Right lobe of liver (tissue), 4 donors: ENCODE measurements around the gene PNKP.

Experiments
- POLR2A ChIP-seq: fragments of 450-650 bp; IDR thresholded peaks from one replicate; pipeline ENCODE4 v1.6.1; 2017; ENCODE audit warnings: antibody characterized with exemption, mild to moderate bottlenecking
- TF ChIP-seq, protein P1 (sequence below), 4 donors: fragments of 200-600 bp in 3 of 4; fragments of 450-650 bp in 1 of 4; IDR thresholded peaks; one replicate each; pipeline versions ENCODE4 v1.5.1 to v1.8.0; 2016 to 2022; ENCODE audit warnings: antibody characterized with exemption in 4 of 4, mild to moderate bottlenecking in 2 of 4
- donor health status: DM: no; HTN: no; CAD: no.
- donor health status: DM: no; HTN: no; CAD: no.
- donor health status: DM: no; HTN: yes; CAD: no.

DNA sequence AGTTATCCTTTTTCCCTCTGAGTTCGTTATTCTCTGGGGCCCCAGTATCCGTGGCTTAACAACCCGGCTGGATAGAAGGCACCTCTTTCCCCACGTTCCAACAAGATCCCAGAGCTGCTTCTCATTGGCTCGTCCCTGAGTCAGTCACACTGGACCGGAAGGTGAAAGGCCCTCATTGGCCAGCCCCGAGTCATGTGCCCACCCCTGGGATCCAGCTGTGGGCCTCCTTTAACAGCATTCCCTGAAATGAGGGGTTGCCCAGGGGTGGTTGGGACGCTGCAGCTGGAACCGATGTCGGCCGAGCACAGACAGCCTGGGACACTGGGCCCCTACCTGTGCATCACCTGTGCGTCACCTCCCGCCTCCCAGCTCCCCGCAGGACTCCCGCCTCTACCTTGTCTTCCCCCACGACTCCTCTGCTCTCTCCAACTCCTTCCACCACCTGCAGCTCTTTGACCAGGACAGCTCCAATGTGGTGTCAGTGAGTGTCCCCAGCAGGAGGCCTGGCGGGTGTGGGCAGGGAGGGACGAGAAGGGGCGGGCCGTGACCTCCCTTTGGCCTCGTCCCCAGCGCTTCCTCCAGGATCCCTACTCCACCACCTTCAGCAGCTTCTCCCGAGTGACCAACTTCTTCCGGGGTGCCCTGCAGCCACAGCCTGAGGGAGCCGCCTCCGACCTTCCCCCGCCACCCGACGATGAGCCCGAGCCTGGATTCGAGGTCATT is 14.5 kb upstream of the PNKP start:
- TF ChIP-seq, protein P1, sequence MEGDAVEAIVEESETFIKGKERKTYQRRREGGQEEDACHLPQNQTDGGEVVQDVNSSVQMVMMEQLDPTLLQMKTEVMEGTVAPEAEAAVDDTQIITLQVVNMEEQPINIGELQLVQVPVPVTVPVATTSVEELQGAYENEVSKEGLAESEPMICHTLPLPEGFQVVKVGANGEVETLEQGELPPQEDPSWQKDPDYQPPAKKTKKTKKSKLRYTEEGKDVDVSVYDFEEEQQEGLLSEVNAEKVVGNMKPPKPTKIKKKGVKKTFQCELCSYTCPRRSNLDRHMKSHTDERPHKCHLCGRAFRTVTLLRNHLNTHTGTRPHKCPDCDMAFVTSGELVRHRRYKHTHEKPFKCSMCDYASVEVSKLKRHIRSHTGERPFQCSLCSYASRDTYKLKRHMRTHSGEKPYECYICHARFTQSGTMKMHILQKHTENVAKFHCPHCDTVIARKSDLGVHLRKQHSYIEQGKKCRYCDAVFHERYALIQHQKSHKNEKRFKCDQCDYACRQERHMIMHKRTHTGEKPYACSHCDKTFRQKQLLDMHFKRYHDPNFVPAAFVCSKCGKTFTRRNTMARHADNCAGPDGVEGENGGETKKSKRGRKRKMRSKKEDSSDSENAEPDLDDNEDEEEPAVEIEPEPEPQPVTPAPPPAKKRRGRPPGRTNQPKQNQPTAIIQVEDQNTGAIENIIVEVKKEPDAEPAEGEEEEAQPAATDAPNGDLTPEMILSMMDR (IDR thresholded peaks at IDR 0.05) = no peak
- TF ChIP-seq POLR2A = no peak
